HG03342 (cell line): ENCODE data around the gene LRRC3.
"Not testable (repeated sequence)": the region's sequence is repeated elsewhere in the genome, so short reads cannot be mapped to it uniquely, and the experiment has no call there.

Experiments
- ATAC-seq: cut with Tn5 transposase; IDR thresholded peaks from one replicate; pipeline ENCODE4 v1.9.1; 2021; ENCODE audit warnings: mild to moderate bottlenecking, moderate library complexity; ENCODE audit not compliant: unreplicated experiment

LRRC3 gene

DNA sequence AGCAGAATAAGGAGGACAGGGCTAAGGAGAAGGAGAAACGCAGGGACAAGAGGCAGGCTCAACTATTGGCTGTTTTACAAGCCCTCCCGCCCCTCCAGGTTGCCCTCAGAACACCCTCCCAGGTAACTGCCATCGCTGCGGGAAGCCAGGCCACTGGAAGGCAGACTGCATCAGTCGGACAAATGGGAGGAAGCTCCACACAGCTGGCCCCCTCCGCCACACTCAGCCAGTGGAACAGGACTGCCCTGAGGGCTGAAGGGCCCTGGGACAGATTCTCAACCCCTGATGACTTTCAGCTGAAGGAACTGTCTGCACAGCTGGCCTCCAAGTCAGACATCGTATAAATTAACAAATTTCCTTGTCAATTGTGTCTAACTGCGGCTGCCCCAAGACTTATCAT is 21.8 kb downstream of the LRRC3 start:
- ATAC-seq = no peak

DNA sequence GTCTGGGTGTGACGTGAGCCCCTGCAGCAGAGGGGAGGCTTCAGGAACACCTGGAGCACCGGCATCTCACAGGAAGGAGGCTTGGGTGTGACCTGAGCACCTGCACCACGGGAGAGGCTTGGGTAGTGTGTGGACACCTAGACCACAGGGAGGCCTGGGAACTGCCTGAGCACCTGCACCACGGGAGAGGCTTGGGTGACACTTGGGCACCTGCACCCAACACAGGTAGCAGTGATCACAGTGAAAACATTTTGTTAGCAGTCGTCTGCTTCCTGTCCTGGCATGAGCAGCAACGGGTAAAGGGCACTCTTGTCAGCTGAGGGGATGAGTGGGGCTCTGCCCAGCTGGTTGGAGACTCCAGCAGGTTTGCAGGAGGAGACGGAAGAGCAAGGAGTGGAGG is 22.4 kb downstream of the LRRC3 start:
- no peak for ATAC-seq

DNA sequence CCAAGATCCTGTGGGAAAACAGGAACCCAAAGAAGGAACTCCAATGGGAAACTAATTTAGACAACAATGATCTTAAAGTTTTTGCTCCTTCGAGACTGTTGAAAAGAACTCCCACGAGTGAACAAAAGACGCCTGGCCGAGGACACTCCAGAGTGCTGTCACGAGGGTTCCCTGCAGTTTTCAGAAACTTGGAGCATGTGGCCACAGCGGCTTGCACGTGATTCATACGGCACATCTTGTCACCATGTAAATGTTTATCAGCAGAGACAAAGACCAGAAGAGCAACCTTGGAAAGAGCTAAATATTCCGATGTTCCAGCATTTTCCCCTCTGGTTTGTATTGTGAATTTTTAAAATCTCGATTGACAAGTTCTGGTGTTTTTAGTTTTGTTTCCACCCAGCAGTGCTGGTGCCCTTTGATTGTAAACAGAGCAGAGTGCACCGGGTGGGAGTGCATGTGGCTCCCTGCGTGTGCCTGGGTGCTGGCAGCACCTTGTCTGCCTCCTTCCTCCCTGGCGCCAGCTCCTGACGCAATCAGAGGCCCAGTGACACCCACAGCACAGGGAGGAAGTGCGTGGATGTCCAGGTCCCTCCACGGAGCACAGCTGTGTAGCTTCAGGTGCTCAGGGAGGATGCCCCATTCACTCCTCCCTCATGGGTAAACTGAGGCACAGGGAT is 23.0 kb downstream of the LRRC3 start:
- no peak for ATAC-seq

DNA sequence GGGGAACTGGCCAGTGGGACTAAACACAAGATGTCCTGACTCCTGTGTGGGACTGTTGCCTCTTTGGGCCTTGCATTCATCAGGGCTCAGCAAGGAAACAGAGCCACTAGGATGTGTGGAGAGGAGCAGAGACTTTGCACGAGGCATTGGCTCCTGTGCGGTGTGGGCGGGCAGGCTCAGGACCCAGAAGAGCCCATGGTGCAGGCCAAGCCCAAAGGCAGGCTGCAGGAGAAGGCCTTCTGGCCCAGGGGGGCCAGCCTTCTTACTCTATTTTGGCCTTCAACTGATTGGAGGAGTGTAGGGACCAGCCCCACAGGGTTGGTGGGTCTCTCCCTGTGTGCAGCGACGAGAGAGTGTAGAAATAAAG is 23.5 kb downstream of the LRRC3 start:
- no peak for ATAC-seq

DNA sequence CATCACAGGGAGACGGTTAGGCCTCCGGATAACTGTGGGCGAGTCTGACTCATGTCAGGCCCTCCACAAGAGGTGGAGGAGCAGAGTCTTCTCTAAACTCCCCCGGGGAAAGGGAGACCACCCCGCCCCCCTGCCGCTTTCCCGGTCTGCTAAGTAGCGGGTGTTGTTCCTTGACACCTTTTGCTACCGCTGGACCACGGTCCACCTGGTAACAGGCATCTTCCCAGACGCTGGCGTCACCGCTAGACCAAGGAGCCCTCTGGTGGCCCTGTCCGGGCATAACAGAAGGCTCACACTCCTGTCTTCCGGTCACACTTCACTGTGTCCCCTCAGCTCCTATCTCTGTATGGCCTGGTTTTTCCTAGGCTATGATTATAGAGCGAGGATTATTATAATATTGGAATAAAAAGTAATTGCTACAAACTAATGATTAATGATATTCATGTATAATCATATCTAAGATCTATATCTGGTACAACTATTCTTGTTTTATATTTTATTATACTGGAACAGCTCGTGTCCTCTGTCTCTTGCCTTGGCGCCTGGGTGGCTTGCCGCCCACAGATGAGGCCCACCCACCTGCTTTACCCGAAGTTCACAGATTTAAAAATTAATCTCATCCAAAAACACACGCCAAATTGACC is 24.4 kb downstream of the LRRC3 start:
- ATAC-seq = not testable (repeated sequence)

GRCh38 chr21:44480200-44481053 is 25.1 kb downstream of the LRRC3 start:
- no peak for ATAC-seq

GRCh38 chr21:44482581-44483287 is 27.4 kb downstream of the LRRC3 start:
- no peak for ATAC-seq

DNA sequence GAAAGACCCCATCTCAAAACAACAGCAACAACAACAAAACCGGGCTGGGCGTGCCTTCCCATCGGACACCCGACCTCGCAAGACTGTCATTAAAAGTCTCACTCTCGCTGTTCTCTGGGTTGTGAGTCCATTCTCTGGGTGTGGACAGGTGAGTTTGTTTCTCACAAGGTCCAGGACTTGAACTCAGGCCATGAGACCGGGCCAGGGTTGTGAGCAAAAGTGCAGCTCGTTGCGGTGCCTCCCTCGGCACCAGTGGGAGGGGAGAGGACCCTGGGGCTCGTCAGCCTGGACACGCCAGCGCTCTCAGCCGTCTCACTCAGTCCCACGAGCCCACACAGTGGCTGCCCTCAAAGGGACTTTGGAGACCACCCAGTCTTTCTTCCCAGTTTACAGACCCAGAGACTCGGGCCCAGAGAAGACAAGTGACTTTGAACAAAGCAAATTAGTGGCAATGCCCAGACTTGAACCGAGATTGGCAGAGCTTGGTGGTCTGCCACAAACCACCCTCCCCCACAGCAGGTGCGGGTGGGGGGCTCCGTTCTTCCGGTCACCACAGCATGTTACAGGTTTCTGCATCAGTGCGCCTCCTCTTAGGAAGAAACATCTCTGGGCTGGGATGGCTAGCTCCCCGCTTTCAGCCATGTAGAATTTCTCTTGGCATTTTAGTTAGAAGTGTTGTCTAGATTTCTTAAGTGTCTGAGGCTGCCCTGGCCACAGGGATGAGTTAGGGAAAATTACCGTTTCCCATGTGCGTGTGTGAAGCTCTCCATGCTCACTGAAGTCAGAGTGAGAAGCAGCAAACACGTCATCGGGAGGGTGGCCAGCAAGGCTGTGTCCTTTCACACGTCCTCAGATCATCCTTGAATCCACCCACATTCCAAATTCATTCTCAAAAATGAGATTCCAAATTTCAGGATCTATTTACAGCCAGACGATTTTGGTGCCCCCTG is 28.3 kb downstream of the LRRC3 start:
- ATAC-seq = no peak

- no peak for ATAC-seq
Observed at GRCh38 chr21:44484498-44485253, 29.4 kb downstream of the LRRC3 start.

- ATAC-seq = no peak
Observed at GRCh38 chr21:44485254-44485793, 30.0 kb downstream of the LRRC3 start.

- ATAC-seq = no peak
Observed at GRCh38 chr21:44485796-44486195, 30.5 kb downstream of the LRRC3 start.

DNA sequence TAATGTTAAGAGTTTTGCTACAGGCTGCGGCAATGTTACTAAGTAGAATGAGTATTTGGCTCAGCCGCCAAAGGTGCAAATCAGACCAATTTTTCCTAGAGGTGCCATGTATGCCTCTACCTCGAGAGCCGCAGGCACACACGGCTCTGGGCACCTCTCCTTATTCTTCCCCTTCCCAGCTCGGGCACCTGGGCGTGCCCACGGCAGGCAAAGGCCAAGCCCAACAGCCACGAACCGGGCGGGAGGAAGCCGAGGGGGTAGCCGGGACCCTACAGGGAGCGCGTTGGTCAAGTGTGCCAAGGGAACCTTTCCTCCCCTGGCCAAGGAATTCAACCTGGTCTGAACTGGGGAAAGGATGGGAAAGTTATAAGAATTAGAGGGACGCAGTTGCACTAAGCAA is 31.0 kb downstream of the LRRC3 start:
- no peak for ATAC-seq

GRCh38 chr21:44487831-44488230 is 32.5 kb downstream of the LRRC3 start:
- no peak for ATAC-seq

- no peak for ATAC-seq
Observed at GRCh38 chr21:44489962-44490361, 34.7 kb downstream of the LRRC3 start.

- ATAC-seq = no peak
Observed at GRCh38 chr21:44490405-44490804, 35.1 kb downstream of the LRRC3 start.

DNA sequence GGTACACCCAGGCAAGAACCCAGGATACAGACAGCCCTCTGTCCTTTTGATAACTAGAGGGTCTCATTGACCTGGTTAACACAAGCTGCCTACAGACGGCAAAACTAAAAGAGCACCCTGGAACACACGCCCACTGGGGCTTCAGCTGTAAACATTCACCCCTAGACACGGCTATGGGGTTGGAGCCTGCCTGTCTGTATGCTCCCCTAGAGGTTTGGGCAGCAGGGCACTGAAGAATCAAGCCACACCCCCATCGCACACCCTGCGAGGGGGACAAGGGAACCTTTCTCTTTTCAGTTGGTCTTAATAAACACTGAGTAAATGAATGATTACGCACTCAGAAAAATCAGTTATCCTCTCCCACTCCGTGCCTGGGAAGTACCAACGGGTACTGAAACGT is 35.5 kb downstream of the LRRC3 start:
- no peak for ATAC-seq

GRCh38 chr21:44492567-44493385 is 37.5 kb downstream of the LRRC3 start:
- ATAC-seq = no peak

DNA sequence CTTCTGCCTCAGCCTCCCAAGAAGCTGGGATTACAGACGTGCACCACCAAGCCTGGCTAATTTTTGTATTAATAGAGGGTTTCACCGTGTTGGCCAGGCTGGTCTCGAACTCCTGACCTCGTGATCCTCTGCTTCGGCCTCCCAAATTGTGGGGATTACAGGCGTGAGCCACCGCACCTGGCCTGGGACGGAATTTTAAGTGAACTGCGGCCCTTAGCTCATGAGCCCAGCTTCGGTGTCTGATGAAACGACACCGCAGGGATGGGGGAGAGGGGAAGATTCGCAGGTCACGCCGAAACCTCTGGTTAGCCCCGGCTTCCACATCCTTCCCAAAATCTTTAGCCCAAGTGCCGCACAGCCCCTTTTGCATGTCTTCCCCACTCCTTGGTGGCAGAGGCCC is 39.1 kb downstream of the LRRC3 start:
- no peak for ATAC-seq
